ENCODE data around the gene IL19. TPM values are rescaled to one million over a fixed set of nuclear protein-coding genes. Genes with fewer than 3 reads are reported as not detected.
A peak's percentile ranks its signal among the peaks of the same experiment; 100 is the strongest.

IL19 gene
- total and polyA plus RNA-seq, 9 of the 15 experiments (the other 6 are each of a cell fraction or from before 2014, with no cell fraction given): not detected

GRCh38 chr1:206784471-206784903 is 13.9 kb downstream of the IL19 start:
- H3K4me2 ChIP-seq (ENCODE audit: insufficient read depth, low read length): no peak overlapping the region
- intact Hi-C loops (cut with micrococcal nuclease): no loop called here
- ATAC-seq (no peak), FAIRE-seq (no peak), DNase-seq (ENCODE audit: extremely low read depth in 1 of 4, low spot score in 3 of 4) (no peak)
- no peaks in the 10 kb centered on the region for H3K4me1 ChIP-seq (replicated peaks in 1 of 2; ENCODE audit: control insufficient read depth in 2 of 2, insufficient read depth in 2 of 2, low read length in 2 of 2)
- H3K79me2 ChIP-seq (ENCODE audit: control insufficient read depth, insufficient read depth, low read length): no peaks in the 10 kb centered on the region
- H3K27ac ChIP-seq (ENCODE audit: extremely low read depth, low read depth, low read length): no peak overlapping the region
- H3K9me1 ChIP-seq (ENCODE audit: control insufficient read depth, insufficient read depth, low read length): no peaks in the 10 kb centered on the region
- ChIA-PET CTCF (ENCODE audit: low intra/inter-chr PET ratio) (interaction anchor here (0.5 kb wide), 1 partner anchor 149 kb away, joined by 3 read pairs; the partner anchor contains the start of gene DYRK3), POLR2A (no interaction called here)
- H4K20me1 ChIP-seq (replicated peaks; ENCODE audit: control insufficient read depth, insufficient read depth, low read length): no peaks in the 10 kb centered on the region
- H3K4me3 ChIP-seq: no peak overlapping the region
- in situ Hi-C loops (cut with MboI): no loop called here
- BruUV-seq (replicated peaks): no TSS peak
- H3K27me3 ChIP-seq (ENCODE audit: control insufficient read depth in 2 of 2, insufficient read depth in 2 of 2, low read length in 2 of 2): peaks cover 44 to 49% of the 10 kb centered on the region in 2 experiments
- TF ChIP-seq EGR1 (conservative IDR thresholded peaks at IDR 0.05) (peak; percentile 72), CBFA2T2 (conservative IDR thresholded peaks at IDR 0.05) (no peak)
- H3K9ac ChIP-seq (ENCODE audit: insufficient read depth in 1 of 2, low read depth in 2 of 2, low read length in 2 of 2): no peak overlapping the region
- WGBS (ENCODE audit: insufficient coverage, low coverage, missing lambda C conversion rate): 37% methylated on average over 17 of the region's 17 CpGs
- H3K36me3 ChIP-seq (ENCODE audit: control insufficient read depth, insufficient read depth, low read length): no peaks in the 10 kb centered on the region
- H3K9me3 ChIP-seq (replicated peaks; ENCODE audit: control insufficient read depth, insufficient read depth, low read depth, low read length): no peaks in the 10 kb centered on the region
- H2AFZ ChIP-seq (ENCODE audit: low read depth, low read length): peak overlapping the region; percentile 11; the same call in 1 of the 2 replicates

DNA sequence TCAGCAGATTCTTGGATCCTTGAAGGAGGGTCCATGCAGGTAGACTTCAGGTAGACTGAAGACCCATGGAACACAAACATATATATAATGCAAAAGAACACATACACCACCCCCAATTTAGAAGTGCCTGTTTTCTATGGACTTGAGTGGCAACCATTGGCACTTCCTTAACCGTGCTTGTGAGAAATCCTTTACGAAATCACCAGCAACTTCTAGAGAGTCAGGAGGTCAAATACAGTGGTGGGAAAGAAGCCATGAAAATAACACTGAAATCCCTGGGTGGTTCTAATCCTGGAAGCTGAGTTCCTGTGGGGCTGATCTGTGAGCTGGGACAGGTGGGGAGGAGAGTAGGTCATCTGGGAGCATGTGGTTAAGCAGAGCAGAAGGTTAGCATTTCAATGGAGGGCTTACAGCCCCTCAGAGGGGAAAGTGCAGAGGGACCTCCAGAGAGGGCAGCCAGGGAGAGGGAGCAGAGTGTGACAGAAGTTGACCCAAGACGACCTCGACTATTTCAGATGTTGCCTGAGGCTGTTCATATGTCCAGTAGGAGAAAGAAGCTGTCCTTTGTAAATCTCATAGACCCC is 14.7 kb downstream of the IL19 start:
- BruUV-seq (replicated peaks): no TSS peak
- no peaks in the 10 kb centered on the region for H3K79me2 ChIP-seq (ENCODE audit: control insufficient read depth, insufficient read depth, low read length)
- H3K27ac ChIP-seq (ENCODE audit: extremely low read depth, low read depth, low read length): no peak overlapping the region
- H2AFZ ChIP-seq (ENCODE audit: low read depth, low read length): no peak overlapping the region
- DNase-seq (ENCODE audit: extremely low read depth in 1 of 4, low spot score in 3 of 4) (no peak), FAIRE-seq (no peak), ATAC-seq (no peak)
- no peak overlapping the region for H3K9ac ChIP-seq (ENCODE audit: insufficient read depth in 1 of 2, low read depth in 2 of 2, low read length in 2 of 2)
- H3K27me3 ChIP-seq (ENCODE audit: control insufficient read depth in 2 of 2, insufficient read depth in 2 of 2, low read length in 2 of 2): peaks cover 45 to 48% of the 10 kb centered on the region in 2 experiments
- in situ Hi-C loops (cut with MboI) (no loop called here), intact Hi-C loops (cut with micrococcal nuclease) (no loop called here)
- no peaks in the 10 kb centered on the region for H3K9me1 ChIP-seq (ENCODE audit: control insufficient read depth, insufficient read depth, low read length)
- H3K4me3 ChIP-seq: no peak overlapping the region
- H3K9me3 ChIP-seq (replicated peaks; ENCODE audit: control insufficient read depth, insufficient read depth, low read depth, low read length): no peaks in the 10 kb centered on the region
- WGBS (ENCODE audit: insufficient coverage, low coverage, missing lambda C conversion rate): 4% methylated on average over 4 of the region's 4 CpGs
- no peak overlapping the region for H3K4me2 ChIP-seq (ENCODE audit: insufficient read depth, low read length)
- ChIA-PET CTCF (ENCODE audit: low intra/inter-chr PET ratio) (interaction anchor here (0.5 kb wide), 1 partner anchor 150 kb away, joined by 3 read pairs; the partner anchor contains the start of gene DYRK3), POLR2A (interaction anchor here (0.5 to 0.9 kb wide), 2 partner anchors 16 to 18 kb away, joined by 4 read pairs; no protein-coding TSS in a partner anchor)
- H4K20me1 ChIP-seq (replicated peaks; ENCODE audit: control insufficient read depth, insufficient read depth, low read length): no peaks in the 10 kb centered on the region
- H3K36me3 ChIP-seq (ENCODE audit: control insufficient read depth, insufficient read depth, low read length): no peaks in the 10 kb centered on the region
- H3K4me1 ChIP-seq (replicated peaks in 1 of 2; ENCODE audit: control insufficient read depth in 2 of 2, insufficient read depth in 2 of 2, low read length in 2 of 2): no peaks in the 10 kb centered on the region
- TF ChIP-seq CC2D1A (IDR thresholded peaks at IDR 0.05): no peak
- no peak for TF ChIP-seq SMARCC2 (IDR thresholded peaks at IDR 0.05; ENCODE audit: low read depth)
- no peak for TF ChIP-seq RHOXF2B (CRISPR knock-in tag; conservative IDR thresholded peaks at IDR 0.05)
- TF ChIP-seq ETV5 (CRISPR knock-in tag; IDR thresholded peaks at IDR 0.05; ENCODE audit: low read depth): no peak
- TF ChIP-seq ZNF644 (tag; IDR thresholded peaks at IDR 0.05; ENCODE audit: low read depth): no peak
- TF ChIP-seq, protein P1, sequence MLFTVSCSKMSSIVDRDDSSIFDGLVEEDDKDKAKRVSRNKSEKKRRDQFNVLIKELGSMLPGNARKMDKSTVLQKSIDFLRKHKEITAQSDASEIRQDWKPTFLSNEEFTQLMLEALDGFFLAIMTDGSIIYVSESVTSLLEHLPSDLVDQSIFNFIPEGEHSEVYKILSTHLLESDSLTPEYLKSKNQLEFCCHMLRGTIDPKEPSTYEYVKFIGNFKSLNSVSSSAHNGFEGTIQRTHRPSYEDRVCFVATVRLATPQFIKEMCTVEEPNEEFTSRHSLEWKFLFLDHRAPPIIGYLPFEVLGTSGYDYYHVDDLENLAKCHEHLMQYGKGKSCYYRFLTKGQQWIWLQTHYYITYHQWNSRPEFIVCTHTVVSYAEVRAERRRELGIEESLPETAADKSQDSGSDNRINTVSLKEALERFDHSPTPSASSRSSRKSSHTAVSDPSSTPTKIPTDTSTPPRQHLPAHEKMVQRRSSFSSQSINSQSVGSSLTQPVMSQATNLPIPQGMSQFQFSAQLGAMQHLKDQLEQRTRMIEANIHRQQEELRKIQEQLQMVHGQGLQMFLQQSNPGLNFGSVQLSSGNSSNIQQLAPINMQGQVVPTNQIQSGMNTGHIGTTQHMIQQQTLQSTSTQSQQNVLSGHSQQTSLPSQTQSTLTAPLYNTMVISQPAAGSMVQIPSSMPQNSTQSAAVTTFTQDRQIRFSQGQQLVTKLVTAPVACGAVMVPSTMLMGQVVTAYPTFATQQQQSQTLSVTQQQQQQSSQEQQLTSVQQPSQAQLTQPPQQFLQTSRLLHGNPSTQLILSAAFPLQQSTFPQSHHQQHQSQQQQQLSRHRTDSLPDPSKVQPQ (CRISPR knock-in tag; IDR thresholded peaks at IDR 0.05; ENCODE audit: borderline replicate concordance): no peak
- no peak for TF ChIP-seq ZNF217 (CRISPR knock-in tag; IDR thresholded peaks at IDR 0.05)
- TF ChIP-seq CREM (IDR thresholded peaks at IDR 0.05; ENCODE audit: low read depth): no peak
- no peak for TF ChIP-seq ZNF707 (CRISPR knock-in tag; conservative IDR thresholded peaks at IDR 0.05)
- no peak for TF ChIP-seq ZNF134 (CRISPR knock-in tag; conservative IDR thresholded peaks at IDR 0.05)
- no peak for TF ChIP-seq SNAPC5 (CRISPR knock-in tag; IDR thresholded peaks at IDR 0.05)
- TF ChIP-seq IRF2 (CRISPR knock-in tag; IDR thresholded peaks at IDR 0.05): no peak
- no peak for TF ChIP-seq ERF (CRISPR knock-in tag; IDR thresholded peaks at IDR 0.05)

Measured in K562 (cell line).